Testis (tissue), 2 donors: ENCODE data around the gene SMYD4.

Experiments
- CTCF ChIP-seq, 3 experiments: fragments of 450-650 bp in 2 of 3; fragments of 200-600 bp in 1 of 3; sonication (generic) in 1 of 3; IDR thresholded peaks; one replicate each; pipeline ENCODE4 v1.5.1; 2016 to 2019; ENCODE audit warnings: antibody characterized with exemption in 3 of 3, mild to moderate bottlenecking in 2 of 3, moderate library complexity in 1 of 3
- POLR2A ChIP-seq: fragments of 450-650 bp; IDR thresholded peaks from one replicate; pipeline ENCODE4 v1.6.1; 2017; ENCODE audit warnings: antibody characterized with exemption, mild to moderate bottlenecking, moderate library complexity

GRCh38 chr17:1830288-1830687 lies 586 bp upstream of the SMYD4 start:
- TF ChIP-seq CTCF (IDR thresholded peaks at IDR 0.05), result no peak
- TF ChIP-seq POLR2A, result no peak
